Retina (tissue), 1 donor: Measurements from ENCODE around the gene TERB1.

ENCODE experiments used
- DNase-seq: peaks from one replicate; pipeline ENCODE4 v3.0.0-alpha.2; 2016

Gene TERB1

DNA sequence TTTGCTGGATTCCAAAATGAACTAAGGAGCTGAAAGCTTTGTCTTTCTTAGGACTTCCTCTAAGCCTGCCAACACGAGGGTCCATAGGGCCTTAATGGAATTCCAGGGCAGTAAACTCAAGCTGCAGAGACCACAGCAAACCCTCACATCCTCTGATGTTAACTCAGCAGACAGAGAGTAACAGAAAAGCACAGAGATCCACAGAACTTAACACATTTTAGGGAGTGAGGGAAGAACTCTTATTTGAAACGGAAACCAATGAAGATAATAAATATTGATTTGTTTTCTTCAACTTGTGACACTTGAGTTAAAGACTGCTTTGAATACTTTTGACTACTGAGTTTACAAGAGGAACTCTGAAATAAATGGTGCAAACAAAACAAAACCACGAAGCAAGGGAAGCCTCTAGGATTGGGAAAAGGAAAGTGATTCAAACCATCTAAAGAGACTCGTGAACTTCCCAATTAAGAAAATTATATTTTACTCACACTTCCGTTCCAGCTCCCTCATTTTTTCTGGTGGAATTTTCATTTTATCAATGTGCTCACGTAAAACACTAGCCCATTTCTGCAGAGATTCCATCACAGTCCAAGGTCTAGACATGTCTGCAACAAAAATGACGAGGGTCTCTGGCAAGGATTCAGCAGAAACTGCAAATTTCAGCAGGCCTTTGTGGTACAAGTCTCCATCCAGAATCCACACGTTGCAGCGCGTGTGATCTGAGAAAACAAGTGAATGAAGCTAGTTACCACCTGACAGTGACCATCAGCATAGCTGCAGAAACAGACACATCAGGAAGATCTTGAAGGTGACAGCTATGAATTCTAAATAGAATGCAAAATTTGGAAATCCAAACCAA lies 59.2 kb downstream of the TERB1 start:
- no peak for DNase-seq

- no peak for DNase-seq
These were observed 60.0 kb downstream of the TERB1 start for GRCh38 chr16:66741169-66741900.

- no peak for DNase-seq
These were observed 60.9 kb downstream of the TERB1 start for GRCh38 chr16:66740533-66740932.

DNA sequence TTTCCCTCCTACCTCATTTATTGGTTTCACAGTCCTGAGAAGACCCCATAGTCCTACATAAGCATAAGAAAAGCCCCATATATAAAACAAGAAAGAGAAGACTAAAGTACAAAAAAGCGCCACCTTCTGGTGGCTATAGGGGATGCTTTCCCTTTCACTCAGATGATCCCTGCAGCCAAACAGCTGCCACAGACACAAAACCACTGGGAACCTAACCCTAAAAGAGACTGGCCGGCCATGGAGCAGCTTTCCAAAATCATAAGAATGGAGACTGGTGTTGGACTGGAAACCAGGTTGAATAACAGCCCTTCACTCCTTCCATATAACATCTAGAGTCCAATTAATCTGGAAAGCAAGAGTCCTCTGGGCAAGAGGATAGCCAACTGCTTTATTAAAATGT lies 61.4 kb downstream of the TERB1 start:
- DNase-seq, result peak; percentile 54

DNA sequence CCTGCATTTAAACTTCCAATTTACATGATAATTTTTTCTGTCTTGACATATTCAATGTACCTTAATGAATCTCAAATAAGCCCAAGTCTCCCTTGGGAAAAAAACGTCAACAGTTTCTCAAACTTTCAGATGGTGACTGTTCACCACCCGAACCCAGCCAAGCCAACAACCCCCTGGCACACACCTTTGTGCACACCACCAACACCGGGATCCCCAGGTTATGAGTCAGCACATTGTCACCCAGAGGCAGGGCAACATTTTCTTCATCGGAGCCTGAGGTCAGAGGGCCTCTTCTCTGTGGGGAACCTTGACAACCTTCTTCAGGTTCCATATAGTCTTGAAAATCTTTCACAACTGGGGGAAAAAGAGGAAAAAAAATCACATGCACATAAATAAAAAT lies 65.5 kb downstream of the TERB1 start:
- no peak for DNase-seq

DNA sequence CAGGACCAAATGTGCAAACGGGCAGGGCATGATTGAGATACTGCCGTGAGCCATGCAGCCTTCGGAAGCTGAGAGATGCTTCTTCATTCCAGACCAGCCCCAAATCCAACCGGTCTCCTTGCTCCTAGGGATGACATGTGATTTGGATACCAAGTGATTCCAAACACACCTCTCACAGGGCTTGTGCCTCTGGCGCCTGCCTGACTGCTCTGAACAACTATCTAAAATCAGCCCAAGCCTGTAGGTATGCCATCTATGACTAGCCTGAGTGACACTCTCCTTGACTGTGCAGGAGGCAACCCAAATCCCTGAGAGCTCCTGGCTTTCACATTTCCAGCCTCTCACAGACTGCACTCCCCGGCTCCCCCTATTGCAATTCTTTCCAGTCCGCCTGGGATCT lies 70.3 kb downstream of the TERB1 start:
- DNase-seq, result no peak

DNA sequence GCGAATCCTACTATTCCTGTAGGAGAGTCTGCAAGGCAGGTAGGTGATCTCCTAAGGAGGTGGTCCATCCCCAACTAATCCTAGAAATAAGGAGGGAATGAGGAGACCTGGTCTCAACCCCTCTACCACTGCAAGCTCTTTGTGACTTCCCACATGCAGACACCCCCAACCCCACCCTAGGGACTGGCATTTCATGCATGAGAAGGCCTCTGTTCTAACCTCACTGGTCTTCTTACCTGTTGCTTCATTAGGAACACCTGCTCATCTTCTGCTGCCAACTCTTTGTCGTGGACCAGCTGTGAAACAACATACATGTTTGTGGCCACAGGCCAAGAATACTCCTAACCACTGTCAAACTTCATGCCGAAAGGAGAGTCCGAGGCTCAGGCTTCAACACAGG lies 72.6 kb downstream of the TERB1 start:
- no peak for DNase-seq

- DNase-seq, result peak; percentile 43
These were observed 73.1 kb downstream of the TERB1 start for GRCh38 chr16:66728117-66728787.

DNA sequence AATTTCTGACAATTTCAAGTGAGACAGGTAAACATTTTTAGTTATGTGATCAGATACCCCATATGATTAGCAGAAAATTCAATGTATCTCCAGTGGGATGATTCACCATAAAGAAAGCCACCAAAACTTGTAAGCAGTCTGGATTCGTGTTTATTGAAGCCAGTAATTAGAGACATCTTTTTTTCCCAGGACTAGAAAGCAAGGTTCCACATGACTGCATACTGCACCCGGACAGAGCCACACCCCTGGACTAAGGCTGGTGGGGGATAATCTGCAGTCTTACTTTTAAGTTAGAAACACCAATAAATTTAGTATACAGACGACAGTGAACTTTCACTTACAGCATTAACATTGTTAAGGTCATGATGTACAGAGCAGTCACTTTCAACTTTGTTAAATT lies 80.6 kb downstream of the TERB1 start:
- DNase-seq, result no peak

GRCh38 chr16:66719246-66719645 lies 82.1 kb downstream of the TERB1 start:
- DNase-seq, result no peak

- no peak for DNase-seq
These were observed 83.6 kb downstream of the TERB1 start for GRCh38 chr16:66717776-66718175.

DNA sequence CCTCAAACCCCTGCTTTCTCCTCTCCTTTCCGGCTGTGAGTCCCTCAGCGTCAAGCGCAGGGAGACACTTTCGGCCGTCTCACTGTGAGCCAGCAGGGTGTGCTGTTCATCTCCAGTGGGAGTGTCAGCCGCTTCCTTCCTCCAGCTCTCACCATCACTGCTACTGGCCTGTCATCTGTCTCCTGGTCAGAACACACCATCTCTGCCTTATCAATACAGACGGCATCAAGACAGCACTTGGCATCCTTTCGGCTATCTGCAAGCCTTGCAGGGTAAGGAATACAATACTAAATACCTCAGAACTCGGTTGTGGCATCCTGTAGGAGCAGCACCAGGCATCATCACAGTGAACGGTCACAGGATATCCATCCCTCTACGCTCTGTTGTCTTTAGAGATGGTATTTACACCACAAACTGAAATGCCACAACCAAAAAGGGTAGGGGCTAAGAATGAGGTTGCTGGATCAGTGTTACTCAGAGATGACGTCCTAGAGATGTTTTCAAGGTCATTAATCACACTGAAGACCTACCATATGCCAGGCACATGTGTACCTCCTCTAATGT lies 84.2 kb downstream of the TERB1 start:
- peak; percentile 33 for DNase-seq

- DNase-seq, result no peak
These were observed 86.6 kb downstream of the TERB1 start for GRCh38 chr16:66714654-66715307.

DNA sequence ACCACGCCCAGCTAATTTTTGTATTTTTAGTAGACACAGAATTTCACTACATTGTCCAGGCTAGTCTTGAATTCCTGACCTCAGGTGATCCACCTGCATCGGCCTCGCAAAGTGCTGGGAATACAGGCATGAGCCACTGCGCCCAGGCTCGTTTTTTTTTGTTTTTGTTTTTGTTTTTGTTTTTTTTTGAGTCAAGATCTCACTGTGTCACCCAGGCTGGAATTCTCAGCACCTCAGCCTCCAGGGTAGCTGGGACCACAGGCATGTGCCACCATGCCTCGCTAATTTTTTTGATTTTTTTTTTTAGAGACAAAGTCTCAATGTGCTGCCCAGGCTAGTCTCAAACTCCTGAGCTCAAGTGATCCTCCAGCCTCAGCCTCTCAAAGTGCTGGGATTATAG lies 87.3 kb downstream of the TERB1 start:
- DNase-seq, result no peak

DNA sequence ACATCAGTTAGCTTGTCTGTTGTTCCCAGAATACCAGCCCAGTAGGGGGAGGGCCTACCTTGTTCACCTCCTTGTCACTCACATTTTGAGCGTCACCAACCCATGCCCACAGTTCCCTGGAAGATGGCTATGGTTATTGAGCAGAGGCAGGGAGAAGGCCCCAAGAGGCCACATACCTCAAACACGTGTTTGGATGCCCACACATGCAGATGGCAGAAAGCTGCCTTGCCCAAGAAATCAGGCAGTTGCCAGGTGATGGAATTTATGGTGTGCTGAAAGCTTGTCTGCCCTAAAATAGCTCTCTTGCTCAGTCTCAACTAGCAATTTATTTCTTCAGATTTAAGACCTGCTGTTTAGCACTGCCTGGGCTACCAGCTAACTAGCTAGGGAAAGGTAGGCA lies 88.3 kb downstream of the TERB1 start:
- no peak for DNase-seq

DNA sequence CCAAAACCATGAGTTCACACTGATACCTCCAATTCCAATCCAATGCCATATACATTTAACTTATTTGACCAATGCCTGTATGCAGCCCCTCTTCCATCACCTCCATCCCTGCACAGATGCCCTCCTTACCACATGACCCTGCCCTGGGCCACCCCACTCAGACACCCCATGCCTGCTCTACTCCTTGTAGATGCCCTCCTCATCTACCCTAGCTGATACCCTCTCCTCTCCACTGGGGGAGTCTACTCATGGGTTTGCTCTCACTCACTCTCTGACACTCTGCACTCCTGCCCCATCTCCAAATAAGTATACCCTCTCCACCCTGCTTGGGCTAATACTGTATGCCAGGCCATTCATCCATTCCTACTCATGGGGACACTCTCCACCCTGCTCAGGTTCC lies 88.9 kb downstream of the TERB1 start:
- DNase-seq, result no peak

- DNase-seq, result no peak
These were observed 89.8 kb downstream of the TERB1 start for GRCh38 chr16:66711581-66711980.

DNA sequence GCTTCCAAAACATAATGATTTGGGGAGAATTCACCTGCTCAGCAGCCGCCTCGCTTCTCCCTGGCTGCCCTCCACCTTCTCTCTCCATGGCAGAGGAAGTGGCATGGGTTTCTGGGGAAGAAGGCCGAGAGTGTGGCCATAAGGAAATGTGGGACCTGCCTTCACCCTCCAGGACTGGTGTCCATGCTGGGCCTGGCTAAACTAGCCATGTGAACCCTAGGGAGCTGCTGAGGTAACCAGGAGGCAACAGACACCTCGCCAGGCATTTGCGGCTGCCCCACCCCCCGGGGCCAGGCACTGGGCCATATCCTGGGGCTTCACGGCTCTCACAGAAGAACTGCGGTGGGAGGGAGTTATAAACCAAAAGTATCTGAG lies 94.9 kb downstream of the TERB1 start:
- no peak for DNase-seq

GRCh38 chr16:66705790-66706505 lies 95.4 kb downstream of the TERB1 start:
- DNase-seq, result no peak
